ENCODE results near the gene ZSCAN9. TPM values are rescaled to one million over a fixed set of nuclear protein-coding genes. Genes with fewer than 3 reads are reported as not detected.

ZSCAN9 gene
- total RNA-seq, 2 experiments from 2014 or later = 2.5 to 3.0 TPM

GRCh38 chr6:28267695-28268059 is 42.6 kb downstream of the ZSCAN9 start:
- no peak for TF ChIP-seq CTCF (IDR thresholded peaks at IDR 0.05)
- ChIA-PET POLR2A (interaction anchor here (0.8 to 1.6 kb wide), 10 partner anchors 14 to 403 kb away, joined by 3 to 8 read pairs (median 4); partner anchors contain the start of genes ZKSCAN4, ZKSCAN8 and ZSCAN31), CTCF (interaction anchor here (0.7 to 2.7 kb wide), 7 partner anchors 14 to 127 kb away, joined by 3 to 17 read pairs (median 3); partner anchors contain the start of genes PGBD1, ZKSCAN4 and ZKSCAN8)
- intact Hi-C loops (cut with micrococcal nuclease) = loop anchor here (10.0 kb wide), 1 partner anchor 87 kb away; no protein-coding TSS in a partner anchor
- peaks cover 2% of the 10 kb centered on the region for H3K9me3 Mint-ChIP-seq
- peaks cover 9% of the 10 kb centered on the region for H3K36me3 Mint-ChIP-seq (ENCODE audit: low read depth)
- DNase-seq (no peak), ATAC-seq (no peak)
- H3K27me3 Mint-ChIP-seq = no peaks in the 10 kb centered on the region
- H3K4me1 Mint-ChIP-seq (ENCODE audit: low read depth) = peaks cover 28% of the 10 kb centered on the region
- H3K4me3 Mint-ChIP-seq = no peak overlapping the region
- H3K27ac Mint-ChIP-seq = no peak overlapping the region

DNA sequence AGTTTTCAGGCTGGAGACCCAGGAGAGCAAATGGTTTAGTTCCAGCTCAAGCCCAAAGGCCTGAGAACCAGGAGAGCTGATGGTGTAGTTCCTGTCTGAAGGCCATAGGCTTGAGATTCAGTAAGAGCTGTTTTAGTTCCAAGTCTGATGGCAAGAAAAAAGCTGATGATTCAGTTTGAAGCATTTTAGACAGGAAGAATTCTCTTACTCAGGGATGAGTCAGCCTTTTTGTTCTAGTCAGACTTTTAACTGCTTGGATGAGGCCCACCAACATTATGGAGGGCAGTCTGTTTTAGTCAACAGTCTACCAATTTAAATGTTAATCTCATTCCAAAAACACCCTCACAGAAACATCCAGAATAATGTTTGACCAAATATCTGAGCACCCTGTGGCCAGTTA is 44.4 kb downstream of the ZSCAN9 start:
- no peak for TF ChIP-seq CTCF (IDR thresholded peaks at IDR 0.05)
- Mint-ChIP-seq H3K4me3 (no peak overlapping the region), H3K36me3 (ENCODE audit: low read depth) (peaks cover 15% of the 10 kb centered on the region), H3K27ac (peak overlapping the region; percentile 69), H3K4me1 (ENCODE audit: low read depth) (peaks cover 26% of the 10 kb centered on the region), H3K9me3 (peaks cover 2% of the 10 kb centered on the region), H3K27me3 (no peaks in the 10 kb centered on the region)
- ChIA-PET POLR2A (interaction anchor here (1.2 kb wide), 1 partner anchor 10 kb away, joined by 3 read pairs; no protein-coding TSS in a partner anchor), CTCF (no interaction called here)
- peak; percentile 47 for ATAC-seq
- DNase-seq = no peak
- intact Hi-C loops (cut with micrococcal nuclease) = loop anchor here (10.0 kb wide), 1 partner anchor 85 kb away; no protein-coding TSS in a partner anchor

- POLR2A ChIA-PET = interaction anchor here (0.6 kb wide), 1 partner anchor 24 kb away, joined by 3 read pairs; no protein-coding TSS in a partner anchor
- H3K9me3 Mint-ChIP-seq = no peaks in the 10 kb centered on the region
- peaks cover 15% of the 10 kb centered on the region for H3K4me1 Mint-ChIP-seq (ENCODE audit: low read depth)
- H3K4me3 Mint-ChIP-seq = no peak overlapping the region
- DNase-seq (no peak), ATAC-seq (no peak)
- H3K27ac Mint-ChIP-seq = peak overlapping the region; percentile 40
- CTCF ChIA-PET = interaction anchor here (0.7 kb wide), 1 partner anchor 9 kb away, joined by 3 read pairs; no protein-coding TSS in a partner anchor
- H3K36me3 Mint-ChIP-seq (ENCODE audit: low read depth) = peaks cover 36% of the 10 kb centered on the region
- no peaks in the 10 kb centered on the region for H3K27me3 Mint-ChIP-seq
- intact Hi-C loops (cut with micrococcal nuclease) = no loop called here
- TF ChIP-seq CTCF (IDR thresholded peaks at IDR 0.05) = no peak
These were observed 49.8 kb downstream of the ZSCAN9 start for GRCh38 chr6:28274888-28275287.

DNA sequence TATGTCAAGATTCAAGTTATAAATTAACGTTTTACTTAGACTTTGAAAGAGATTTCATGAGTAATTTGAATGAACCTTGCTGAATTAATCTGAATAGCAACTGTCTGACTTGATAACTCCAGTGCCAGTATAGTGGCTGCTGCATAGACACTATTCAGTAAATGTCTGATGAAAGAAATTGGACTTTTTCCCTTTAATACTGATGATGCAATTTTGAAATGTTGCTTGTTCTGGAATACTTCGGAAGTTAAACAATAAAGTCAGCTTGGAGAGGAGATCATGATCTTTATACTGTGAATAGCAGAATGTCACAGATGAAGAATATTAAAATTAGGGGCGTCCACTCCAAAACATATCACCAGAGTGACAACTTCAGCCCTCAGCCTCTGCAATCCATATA is 52.7 kb downstream of the ZSCAN9 start:
- peaks cover 29% of the 10 kb centered on the region for H3K36me3 Mint-ChIP-seq (ENCODE audit: low read depth)
- POLR2A ChIA-PET = interaction anchor here (1.1 kb wide), 1 partner anchor 24 kb away, joined by 3 read pairs; no protein-coding TSS in a partner anchor
- ATAC-seq (no peak), DNase-seq (no peak)
- intact Hi-C loops (cut with micrococcal nuclease) = no loop called here
- TF ChIP-seq CTCF (IDR thresholded peaks at IDR 0.05) = no peak
- no peaks in the 10 kb centered on the region for H3K9me3 Mint-ChIP-seq
- H3K27ac Mint-ChIP-seq = no peak overlapping the region
- peaks cover 19% of the 10 kb centered on the region for H3K4me1 Mint-ChIP-seq (ENCODE audit: low read depth)
- no peak overlapping the region for H3K4me3 Mint-ChIP-seq
- CTCF ChIA-PET = interaction anchor here (0.8 kb wide), 1 partner anchor 78 kb away, joined by 4 read pairs; no protein-coding TSS in a partner anchor
- H3K27me3 Mint-ChIP-seq = peaks cover 7% of the 10 kb centered on the region

- peak overlapping the region; percentile 83 for H3K4me3 Mint-ChIP-seq
- DNase-seq (no peak), ATAC-seq (no peak)
- ChIA-PET CTCF (interaction anchor here (1.0 to 1.8 kb wide), 4 partner anchors 13 to 76 kb away, joined by 3 to 4 read pairs (median 3); partner anchors contain the start of gene ZSCAN26), POLR2A (no interaction called here)
- TF ChIP-seq CTCF (IDR thresholded peaks at IDR 0.05) = no peak
- H3K4me1 Mint-ChIP-seq (ENCODE audit: low read depth) = peaks cover 13% of the 10 kb centered on the region
- intact Hi-C loops (cut with micrococcal nuclease) = no loop called here
- H3K27ac Mint-ChIP-seq = no peak overlapping the region
- H3K27me3 Mint-ChIP-seq = peaks cover 10% of the 10 kb centered on the region
- peaks cover 18% of the 10 kb centered on the region for H3K36me3 Mint-ChIP-seq (ENCODE audit: low read depth)
- no peaks in the 10 kb centered on the region for H3K9me3 Mint-ChIP-seq
These were observed 55.7 kb downstream of the ZSCAN9 start for GRCh38 chr6:28280595-28281287.

Data from activated CD8-positive, alpha-beta T cell treated with anti-CD3 and anti-CD28 coated beads for 36 hours (primary cell).